Mesenchymal stem cell (in vitro differentiated cells and primary cell): ENCODE results near the gene NOG. TPM values are rescaled to one million over a fixed set of nuclear protein-coding genes. Genes with fewer than 3 reads are reported as not detected.

ENCODE experiments used
- DNase-seq: peaks from one replicate; pipeline ENCODE4 v3.0.0-alpha.2; 2013
- H2AFZ ChIP-seq: one replicate; pipeline ENCODE4 v1.6.1; 2013; ENCODE audit warnings: low read depth, mild to moderate bottlenecking, control low read depth, inconsistent platforms, low read length, moderate library complexity
- H2AK5ac ChIP-seq: 2 replicates; pipeline ENCODE4 v1.6.1; 2013; ENCODE audit warnings: low read length, moderate library complexity, mild to moderate bottlenecking, inconsistent platforms; ENCODE audit not compliant: severe bottlenecking
- H2BK120ac ChIP-seq: one replicate; pipeline ENCODE4 v1.6.1; 2013; ENCODE audit warnings: low read depth, mild to moderate bottlenecking, inconsistent platforms, low read length, moderate library complexity
- H2BK12ac ChIP-seq, 2 experiments: one replicate each; pipeline ENCODE4 v1.6.1; 2013; ENCODE audit warnings: inconsistent platforms in 2 of 2, low read length in 2 of 2, mild to moderate bottlenecking in 2 of 2, moderate library complexity in 2 of 2, control low read depth in 1 of 2
- H2BK15ac ChIP-seq: one replicate; pipeline ENCODE4 v1.6.1; 2013; ENCODE audit warnings: mild to moderate bottlenecking, low read depth, inconsistent platforms; ENCODE audit not compliant: poor library complexity, severe bottlenecking
- H2BK5ac ChIP-seq: 2 replicates; pipeline ENCODE4 v1.6.1; 2013; ENCODE audit warnings: low read depth, mild to moderate bottlenecking, low read length, control low read depth, inconsistent platforms; ENCODE audit not compliant: poor library complexity, severe bottlenecking
- H3K14ac ChIP-seq, 2 experiments: one replicate each; pipeline ENCODE4 v1.6.1; 2013; ENCODE audit warnings: inconsistent platforms in 2 of 2, low read length in 2 of 2, control low read depth in 1 of 2, mild to moderate bottlenecking in 1 of 2, moderate library complexity in 1 of 2
- H3K18ac ChIP-seq, 2 experiments: one replicate each; pipeline ENCODE4 v1.6.1; 2013; ENCODE audit warnings: inconsistent platforms in 2 of 2, low read length in 2 of 2, control low read depth in 1 of 2, low read depth in 1 of 2, mild to moderate bottlenecking in 1 of 2
- H3K23ac ChIP-seq, 2 experiments: one replicate each; pipeline ENCODE4 v1.6.1; 2013; ENCODE audit warnings: inconsistent platforms in 2 of 2, low read length in 2 of 2, mild to moderate bottlenecking in 2 of 2, moderate library complexity in 2 of 2, control low read depth in 1 of 2
- H3K27ac ChIP-seq: 2 replicates; pipeline ENCODE4 v1.5.1; 2013; ENCODE audit warnings: mild to moderate bottlenecking, moderate library complexity, low read length, control low read depth, inconsistent platforms; ENCODE audit not compliant: poor library complexity, severe bottlenecking
- H3K27me3 ChIP-seq, 2 experiments: 2 replicates each; pipeline versions ENCODE4 v1.6.1 to v1.7.0; 2013; ENCODE audit warnings: low read length in 2 of 2, mild to moderate bottlenecking in 2 of 2, moderate library complexity in 2 of 2, control low read depth in 1 of 2, inconsistent platforms in 1 of 2; ENCODE audit not compliant: control insufficient read depth in 1 of 2, insufficient read depth in 1 of 2
- H3K36me3 ChIP-seq, 2 experiments: 2 replicates each; pipeline versions ENCODE4 v1.6.1 to v1.7.0; 2013; ENCODE audit warnings: low read length in 2 of 2, control low read depth in 1 of 2, inconsistent platforms in 1 of 2, low read depth in 1 of 2, mild to moderate bottlenecking in 1 of 2; ENCODE audit not compliant: insufficient read depth in 2 of 2, control insufficient read depth in 1 of 2
- H3K4ac ChIP-seq, 2 experiments: one replicate each; pipeline ENCODE4 v1.6.1; 2013; ENCODE audit warnings: inconsistent platforms in 2 of 2, low read length in 2 of 2, mild to moderate bottlenecking in 2 of 2, moderate library complexity in 2 of 2, control low read depth in 1 of 2, low read depth in 1 of 2
- H3K4me1 ChIP-seq: 2 replicates; pipeline ENCODE4 v1.6.1; 2013; ENCODE audit warnings: low read depth, low read length, control low read depth; ENCODE audit not compliant: control insufficient read depth, insufficient read depth
- H3K4me2 ChIP-seq: 2 replicates; pipeline ENCODE4 v1.6.1; 2013; ENCODE audit warnings: low read length, mild to moderate bottlenecking, inconsistent platforms; ENCODE audit not compliant: poor library complexity, severe bottlenecking
- H3K4me3 ChIP-seq, 2 experiments: 2 replicates each; pipeline versions ENCODE4 v1.5.1 to v1.7.0; 2013; ENCODE audit warnings: low read length in 2 of 2, mild to moderate bottlenecking in 2 of 2, control low read depth in 1 of 2, low read depth in 1 of 2; ENCODE audit not compliant: insufficient read depth in 1 of 2
- H3K79me1 ChIP-seq: replicated peaks from 2 replicates; pipeline ENCODE4 v1.6.1; 2013; ENCODE audit warnings: mild to moderate bottlenecking, control low read depth, low read length, inconsistent platforms; ENCODE audit not compliant: poor library complexity, severe bottlenecking
- H3K9ac ChIP-seq: 2 replicates; pipeline ENCODE4 v1.7.0; 2013; ENCODE audit warnings: mild to moderate bottlenecking, low read length, moderate library complexity
- H3K9me3 ChIP-seq: 2 replicates; pipeline ENCODE4 v1.7.0; 2013; ENCODE audit warnings: mild to moderate bottlenecking, low read length; ENCODE audit not compliant: control insufficient read depth
- H4K8ac ChIP-seq: one replicate; pipeline ENCODE4 v1.6.1; 2013; ENCODE audit warnings: inconsistent platforms, mild to moderate bottlenecking, low read length, moderate library complexity
- H4K91ac ChIP-seq: one replicate; pipeline ENCODE4 v1.6.1; 2013; ENCODE audit warnings: mild to moderate bottlenecking, low read length, inconsistent platforms
- WGBS: methylation state at CpG from one replicate; pipeline ENCODE4 v1.1.7; 2013; ENCODE audit warnings: mixed read lengths; 5-methylcytosine and 5-hydroxymethylcytosine counted together
- small RNA-seq: library from polyadenylated mRNA; stranded (forward); fragments of <200 nt; extraction: miRNeasy Mini kit (QIAGEN cat#:217004); gene quantifications from one replicate; pipeline ENCODE3, GENCODE V24; 2013; ENCODE audit warnings: low read depth

Gene NOG

GRCh38 chr17:56641894-56642293, 48.4 kb downstream of the NOG start:
- Histone ChIP-seq H3K79me1 (no peaks in the 10 kb centered on the region), H3K27ac (no peak overlapping the region), H3K9me3 (no peaks in the 10 kb centered on the region), H2AFZ (no peak overlapping the region), H2BK120ac (no peak overlapping the region), H3K36me3 (no peaks in the 10 kb centered on the region), H2BK5ac (no peak overlapping the region), H3K18ac (no peak overlapping the region), H3K27me3 (peaks cover 12 to 56% of the 10 kb centered on the region in 2 experiments), H3K4me2 (no peak overlapping the region), H2BK15ac (no peak overlapping the region), H4K8ac (no peak overlapping the region), H3K23ac (no peak overlapping the region), H2BK12ac (no peak overlapping the region), H3K14ac (no peak overlapping the region), H3K9ac (no peak overlapping the region), H4K91ac (no peak overlapping the region), H2AK5ac (no peak overlapping the region), H3K4me3 (no peak overlapping the region), H3K4me1 (no peaks in the 10 kb centered on the region), H3K4ac (no peak overlapping the region)
- no peak for DNase-seq
- 93% methylated on average over 2 of the region's 2 CpGs for WGBS

- no CpG with 5 or more reads among the region's 3 CpGs for WGBS
Observed at GRCh38 chr17:56642424-56642823, 48.9 kb downstream of the NOG start.

More at GRCh38 chr17:56642424-56642823, 48.9 kb downstream of the NOG start:
- Histone ChIP-seq H3K18ac (no peak overlapping the region), H3K4me1 (no peaks in the 10 kb centered on the region), H2AK5ac (no peak overlapping the region), H4K8ac (no peak overlapping the region), H3K27me3 (peaks cover 12 to 51% of the 10 kb centered on the region in 2 experiments), H3K9me3 (no peaks in the 10 kb centered on the region), H3K23ac (no peak overlapping the region), H3K14ac (no peak overlapping the region), H2BK15ac (no peak overlapping the region), H2AFZ (no peak overlapping the region), H2BK12ac (no peak overlapping the region), H3K27ac (no peak overlapping the region), H3K4ac (no peak overlapping the region), H2BK120ac (no peak overlapping the region), H3K4me3 (no peak overlapping the region), H4K91ac (no peak overlapping the region), H3K4me2 (no peak overlapping the region), H3K36me3 (no peaks in the 10 kb centered on the region), H3K9ac (no peak overlapping the region), H3K79me1 (no peaks in the 10 kb centered on the region), H2BK5ac (no peak overlapping the region)
- DNase-seq, result no peak

Small RNA genes lying within 50 kb of the gene (small RNA-seq; reads per million reads assigned to genes)
- not detected for gene RPL39P33
